HEK293 (cell line): Measurements from ENCODE around the gene PINLYP.

Experiments used
- AEBP2 ChIP-seq: fragments of 450-650 bp; formaldehyde crosslinking; IDR thresholded peaks from 2 replicates; pipeline ENCODE4 v1.5.1; 2016; ENCODE audit warnings: missing biosample characterization, missing genetic modification characterization, borderline replicate concordance
- EGR2 ChIP-seq: fragments of 450-650 bp; formaldehyde crosslinking; IDR thresholded peaks from 2 replicates; pipeline ENCODE4 v1.5.1; 2016; ENCODE audit warnings: low read depth, missing biosample characterization, missing genetic modification characterization
- HIC1 ChIP-seq: fragments of 450-650 bp; formaldehyde crosslinking; IDR thresholded peaks from 2 replicates; pipeline ENCODE4 v1.5.1; 2016; ENCODE audit warnings: missing biosample characterization, missing genetic modification characterization
- HOXC10 ChIP-seq: sonication (generic); formaldehyde crosslinking; IDR thresholded peaks from 2 replicates; pipeline ENCODE4 v1.8.1; 2023; ENCODE audit warnings: mild to moderate bottlenecking, missing genetic modification reagents
- KLF7 ChIP-seq: fragments of 450-650 bp; formaldehyde crosslinking; IDR thresholded peaks from 2 replicates; pipeline ENCODE4 v1.5.1; 2016; ENCODE audit warnings: missing biosample characterization, missing genetic modification characterization, borderline replicate concordance
- PRDM10 ChIP-seq: fragments of 450-650 bp; formaldehyde crosslinking; IDR thresholded peaks from 2 replicates; pipeline ENCODE4 v1.5.1; 2016; ENCODE audit warnings: missing biosample characterization, missing genetic modification characterization
- PRDM4 ChIP-seq: fragments of 450-650 bp; formaldehyde crosslinking; IDR thresholded peaks from 2 replicates; pipeline ENCODE4 v1.5.1; 2017; ENCODE audit warnings: missing biosample characterization, missing genetic modification characterization
- RBAK ChIP-seq: fragments of 450-650 bp; formaldehyde crosslinking; IDR thresholded peaks from 2 replicates; pipeline ENCODE4 v1.5.1; 2016; ENCODE audit warnings: missing biosample characterization, missing genetic modification characterization
- WT1 ChIP-seq: fragments of 450-650 bp; formaldehyde crosslinking; IDR thresholded peaks from 2 replicates; pipeline ENCODE4 v1.5.1; 2016; ENCODE audit warnings: missing biosample characterization, missing genetic modification characterization
- ZFHX2 ChIP-seq: fragments of 450-650 bp; formaldehyde crosslinking; conservative IDR thresholded peaks from 2 replicates; pipeline ENCODE4 v1.5.1; 2016; ENCODE audit warnings: missing biosample characterization, missing genetic modification characterization
- ZFP3 ChIP-seq: fragments of 450-650 bp; formaldehyde crosslinking; IDR thresholded peaks from 2 replicates; pipeline ENCODE4 v1.5.1; 2016; ENCODE audit warnings: low read depth, missing biosample characterization, missing genetic modification characterization
- ZNF184 ChIP-seq: fragments of 450-650 bp; IDR thresholded peaks from 2 replicates; pipeline ENCODE4 v1.5.1; 2018; ENCODE audit warnings: missing biosample characterization, mild to moderate bottlenecking, missing genetic modification characterization
- ZNF274 ChIP-seq, 2 experiments: fragments of 200-500 bp in 1 of 2; fragments of 450-650 bp in 1 of 2; sonication (Bioruptor generic) in 1 of 2; formaldehyde crosslinking in 1 of 2; IDR thresholded peaks; 2 replicates each; pipeline versions ENCODE4 v1.5.1 to v1.6.1; 2014 to 2016; ENCODE audit warnings: borderline replicate concordance in 1 of 2, inconsistent platforms in 1 of 2, low read length in 1 of 2, missing biosample characterization in 1 of 2, missing genetic modification characterization in 1 of 2
- ZNF280C ChIP-seq: fragments of 450-650 bp; formaldehyde crosslinking; IDR thresholded peaks from 2 replicates; pipeline ENCODE4 v1.5.1; 2016; ENCODE audit warnings: missing biosample characterization, missing genetic modification characterization
- ZNF354C ChIP-seq: fragments of 450-650 bp; formaldehyde crosslinking; IDR thresholded peaks from 2 replicates; pipeline ENCODE4 v1.5.1; 2016; ENCODE audit warnings: missing biosample characterization, missing genetic modification characterization, low read depth, borderline replicate concordance
- ZNF449 ChIP-seq: fragments of 450-650 bp; formaldehyde crosslinking; IDR thresholded peaks from 2 replicates; pipeline ENCODE4 v1.5.1; 2017; ENCODE audit warnings: missing biosample characterization, mild to moderate bottlenecking, missing genetic modification characterization, moderate library complexity
- ZNF530 ChIP-seq: fragments of 450-650 bp; formaldehyde crosslinking; IDR thresholded peaks from 2 replicates; pipeline ENCODE4 v1.5.1; 2016; ENCODE audit warnings: low read depth, missing biosample characterization, missing genetic modification characterization
- ZNF549 ChIP-seq: fragments of 450-650 bp; IDR thresholded peaks from 2 replicates; pipeline ENCODE4 v1.5.1; 2018; ENCODE audit warnings: missing biosample characterization, missing genetic modification characterization, mild to moderate bottlenecking, inconsistent platforms, moderate library complexity
- ZNF561 ChIP-seq: fragments of 450-650 bp; IDR thresholded peaks from 2 replicates; pipeline ENCODE4 v1.5.1; 2018; ENCODE audit warnings: missing biosample characterization, missing genetic modification characterization, borderline replicate concordance
- ZNF621 ChIP-seq: fragments of 450-650 bp; formaldehyde crosslinking; IDR thresholded peaks from 2 replicates; pipeline ENCODE4 v1.5.1; 2017; ENCODE audit warnings: missing biosample characterization, missing genetic modification characterization
- ZNF660 ChIP-seq: fragments of 450-650 bp; IDR thresholded peaks from 2 replicates; pipeline ENCODE4 v1.5.1; 2018; ENCODE audit warnings: missing biosample characterization, mild to moderate bottlenecking, missing genetic modification characterization
- ZNF677 ChIP-seq: fragments of 450-650 bp; IDR thresholded peaks from 2 replicates; pipeline ENCODE4 v1.5.0; 2018; ENCODE audit warnings: missing biosample characterization, mild to moderate bottlenecking, missing genetic modification characterization, moderate library complexity
- ZNF768 ChIP-seq: fragments of 450-650 bp; formaldehyde crosslinking; IDR thresholded peaks from 2 replicates; pipeline ENCODE4 v1.5.1; 2018; ENCODE audit warnings: missing biosample characterization, mild to moderate bottlenecking, missing genetic modification characterization
- ZSCAN30 ChIP-seq: fragments of 450-650 bp; IDR thresholded peaks from 2 replicates; pipeline ENCODE4 v1.5.1; 2018; ENCODE audit warnings: missing biosample characterization, mild to moderate bottlenecking, missing genetic modification characterization, moderate library complexity

Gene PINLYP

GRCh38 chr19:43595999-43596841 lies 20.6 kb downstream of the PINLYP start, which contains the start of the genes IRGQ and ZNF576 (continued):
- TF ChIP-seq RBAK (tag by site-specific recombination) (0 out of 2 replicates have a peak, but pooled peaks have one; percentile 47), ZNF549 (no peak), KLF7 (peak; percentile 86; the same call in 1 of the 2 replicates), ZNF354C (tag by site-specific recombination) (no peak), HIC1 (tag by site-specific recombination) (no peak), ZNF677 (tag by site-specific recombination) (no peak), ZSCAN30 (peak; percentile 97), PRDM4 (tag by site-specific recombination) (0 out of 2 replicates have a peak, but pooled peaks have one; percentile 47), ZNF768 (tag by site-specific recombination) (peak; percentile 21; the same call in 1 of the 2 replicates), ZNF621 (tag by site-specific recombination) (no peak), ZFP3 (tag by site-specific recombination) (0 out of 2 replicates have a peak, but pooled peaks have one; percentile 4), ZNF274 (IDR thresholded peaks at IDR 0.05; ENCODE audit: low read length) (no peak), ZNF274 (tag by site-specific recombination; IDR thresholded peaks at IDR 0.05; ENCODE audit: borderline replicate concordance) (no peak), ZNF660 (tag by site-specific recombination) (peak; percentile 98), AEBP2 (no peak), WT1 (tag by site-specific recombination) (peak; percentile 31; the same call in 1 of the 2 replicates), ZNF530 (tag by site-specific recombination) (no peak), ZNF184 (tag by site-specific recombination) (peak; percentile 90), PRDM10 (tag by site-specific recombination) (peak; percentile 58), ZNF280C (tag by site-specific recombination) (no peak; the same call in 1 of the 2 replicates), ZFHX2 (tag by site-specific recombination) (peak; percentile 99), EGR2 (tag by site-specific recombination) (peak; percentile 98), ZNF561 (tag by site-specific recombination) (peak; percentile 98), ZNF449 (peak; percentile 50; the same call in 1 of the 2 replicates), HOXC10 (CRISPR knock-in tag) (no peak)
